HEK293 (cell line): ENCODE results near the gene PCSK6.

ENCODE experiments used
- CTCF ChIA-PET: fragments of 350-600 bp; formaldehyde crosslinking; extraction: SDS; loops from one replicate; lab custom pipeline; 2021; ENCODE audit warnings: antibody characterized with exemption; lab: Yijun Ruan, JAX
- POLR2A ChIA-PET: fragments of 300-600 bp; formaldehyde crosslinking; extraction: SDS; loops from one replicate; lab custom pipeline; 2020; ENCODE audit warnings: antibody characterized with exemption, inconsistent platforms; lab: Yijun Ruan, JAX
- H3K27ac ChIP-seq: fragments of 200-500 bp; sonication (Bioruptor generic); 2 replicates; pipeline ENCODE4 v1.5.1; 2014; ENCODE audit warnings: low read depth, low read length, control low read depth, inconsistent platforms; ENCODE audit errors: extremely low read depth
- H3K36me3 ChIP-seq, 2 experiments: fragments of 200-500 bp in 1 of 2; sonication (Bioruptor generic) in 1 of 2; 1 replicate in 1 of 2; 2 replicates in 1 of 2; pipeline ENCODE4 v1.5.1; 2014 to 2017; ENCODE audit warnings: inconsistent platforms in 2 of 2, low read length in 2 of 2; ENCODE audit not compliant: control insufficient read depth in 2 of 2, insufficient read depth in 1 of 2
- H3K4me1 ChIP-seq: fragments of 200-500 bp; sonication (Bioruptor generic); 2 replicates; pipeline ENCODE4 v1.5.1; 2014; ENCODE audit warnings: mild to moderate bottlenecking, low read length, inconsistent platforms; ENCODE audit not compliant: control insufficient read depth, insufficient read depth
- H3K4me3 ChIP-seq: 2 replicates; pipeline ENCODE4 v1.5.1; 2011; ENCODE audit warnings: low read depth, mild to moderate bottlenecking, control low read depth, low read length, moderate library complexity
- H3K9me3 ChIP-seq: fragments of 200-500 bp; sonication (Bioruptor generic); 2 replicates; pipeline ENCODE4 v1.5.1; 2014; ENCODE audit warnings: low read depth, low read length, inconsistent platforms; ENCODE audit not compliant: control insufficient read depth, insufficient read depth
- FEZF1 ChIP-seq: fragments of 450-650 bp; formaldehyde crosslinking; IDR thresholded peaks from 2 replicates; pipeline ENCODE4 v1.5.1; 2016; ENCODE audit warnings: missing biosample characterization, missing genetic modification characterization
- REPIN1 ChIP-seq: fragments of 450-650 bp; formaldehyde crosslinking; IDR thresholded peaks from 2 replicates; pipeline ENCODE4 v1.5.1; 2017; ENCODE audit warnings: missing biosample characterization, missing genetic modification characterization, low read depth
- SCRT1 ChIP-seq: fragments of 450-650 bp; formaldehyde crosslinking; IDR thresholded peaks from 2 replicates; pipeline ENCODE4 v1.5.1; 2016; ENCODE audit warnings: missing biosample characterization, missing genetic modification characterization, borderline replicate concordance
- ZNF10 ChIP-seq: fragments of 450-650 bp; formaldehyde crosslinking; IDR thresholded peaks from 2 replicates; pipeline ENCODE4 v1.5.1; 2017; ENCODE audit warnings: missing biosample characterization, missing genetic modification characterization
- ZNF133 ChIP-seq: fragments of 450-650 bp; formaldehyde crosslinking; IDR thresholded peaks from 2 replicates; pipeline ENCODE4 v1.5.1; 2016; ENCODE audit warnings: missing biosample characterization, missing genetic modification characterization
- ZNF140 ChIP-seq: fragments of 450-650 bp; formaldehyde crosslinking; IDR thresholded peaks from 2 replicates; pipeline ENCODE4 v1.5.1; 2016; ENCODE audit warnings: missing biosample characterization, missing genetic modification characterization
- ZNF211 ChIP-seq: fragments of 450-650 bp; formaldehyde crosslinking; IDR thresholded peaks from 2 replicates; pipeline ENCODE4 v1.5.1; 2016; ENCODE audit warnings: low read depth, missing biosample characterization, missing genetic modification characterization
- ZNF274 ChIP-seq, 2 experiments: fragments of 200-500 bp in 1 of 2; fragments of 450-650 bp in 1 of 2; sonication (Bioruptor generic) in 1 of 2; formaldehyde crosslinking in 1 of 2; IDR thresholded peaks; 2 replicates each; pipeline versions ENCODE4 v1.5.1 to v1.6.1; 2014 to 2016; ENCODE audit warnings: borderline replicate concordance in 1 of 2, inconsistent platforms in 1 of 2, low read length in 1 of 2, missing biosample characterization in 1 of 2, missing genetic modification characterization in 1 of 2
- ZNF302 ChIP-seq: fragments of 450-650 bp; formaldehyde crosslinking; IDR thresholded peaks from 2 replicates; pipeline ENCODE4 v1.5.1; 2016; ENCODE audit warnings: missing biosample characterization, missing genetic modification characterization, low read depth
- ZNF785 ChIP-seq: fragments of 450-650 bp; formaldehyde crosslinking; IDR thresholded peaks from 2 replicates; pipeline ENCODE4 v1.5.1; 2016; ENCODE audit warnings: missing biosample characterization, missing genetic modification characterization
- TF ChIP-seq, protein P1 (sequence below): fragments of 450-650 bp; formaldehyde crosslinking; IDR thresholded peaks from 2 replicates; pipeline ENCODE4 v1.5.1; 2016; ENCODE audit warnings: missing biosample characterization, missing genetic modification characterization
- TF ChIP-seq, protein P2 (sequence below): fragments of 450-650 bp; formaldehyde crosslinking; IDR thresholded peaks from 2 replicates; pipeline ENCODE4 v1.5.1; 2016; ENCODE audit warnings: missing biosample characterization, missing genetic modification characterization
- TF ChIP-seq, protein P3 (sequence below): fragments of 450-650 bp; formaldehyde crosslinking; IDR thresholded peaks from 2 replicates; pipeline ENCODE4 v1.5.1; 2017; ENCODE audit warnings: missing biosample characterization, missing genetic modification characterization
- TF ChIP-seq, protein P4 (sequence below): fragments of 450-650 bp; formaldehyde crosslinking; IDR thresholded peaks from 2 replicates; pipeline ENCODE4 v1.5.1; 2017; ENCODE audit warnings: missing biosample characterization, missing genetic modification characterization
- TF ChIP-seq, protein P5 (sequence below): fragments of 450-650 bp; formaldehyde crosslinking; IDR thresholded peaks from 2 replicates; pipeline ENCODE4 v1.5.1; 2017; ENCODE audit warnings: missing biosample characterization, missing genetic modification characterization
- TF ChIP-seq, protein P6 (sequence below): fragments of 450-650 bp; IDR thresholded peaks from 2 replicates; pipeline ENCODE4 v1.5.1; 2018; ENCODE audit warnings: missing biosample characterization, mild to moderate bottlenecking, missing genetic modification characterization
- TF ChIP-seq, protein P7 (sequence below): sonication (generic); formaldehyde crosslinking; IDR thresholded peaks from 2 replicates; pipeline ENCODE4 v1.8.1; 2022; ENCODE audit warnings: mild to moderate bottlenecking, moderate library complexity, missing genetic modification reagents

The PCSK6 gene

DNA sequence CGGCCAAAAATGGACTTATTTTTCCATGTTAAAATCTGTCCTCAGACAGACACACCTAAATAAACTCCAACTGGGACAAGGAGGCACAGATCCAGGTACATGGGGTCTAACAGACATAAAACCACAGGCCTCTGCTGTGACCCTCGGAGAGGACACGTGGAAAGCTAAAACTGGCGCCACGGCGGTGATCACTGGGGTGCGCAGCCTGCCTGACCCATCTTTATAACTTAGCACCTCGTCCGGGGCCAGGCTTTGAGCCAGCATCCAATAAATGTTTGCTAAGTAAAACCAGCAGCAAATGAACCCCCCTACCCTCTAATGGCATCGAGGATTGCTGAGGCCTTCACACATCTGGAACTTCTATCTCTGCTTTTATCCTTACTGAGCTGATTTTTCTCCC lies 15.3 kb downstream of the PCSK6 start (continued):
- TF ChIP-seq, protein P1, sequence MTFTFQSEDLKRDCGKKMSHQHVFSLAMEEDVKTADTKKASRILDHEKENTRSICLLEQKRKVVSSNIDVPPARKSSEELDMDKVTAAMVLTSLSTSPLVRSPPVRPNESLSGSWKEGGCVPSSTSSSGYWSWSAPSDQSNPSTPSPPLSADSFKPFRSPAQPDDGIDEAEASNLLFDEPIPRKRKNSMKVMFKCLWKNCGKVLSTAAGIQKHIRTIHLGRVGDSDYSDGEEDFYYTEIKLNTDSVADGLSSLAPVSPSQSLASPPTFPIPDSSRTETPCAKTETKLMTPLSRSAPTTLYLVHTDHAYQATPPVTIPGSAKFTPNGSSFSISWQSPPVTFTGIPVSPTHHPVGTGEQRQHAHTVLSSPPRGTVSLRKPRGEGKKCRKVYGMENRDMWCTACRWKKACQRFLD (tag by site-specific recombination), result no peak
- TF ChIP-seq REPIN1, result no peak
- TF ChIP-seq ZNF274 (IDR thresholded peaks at IDR 0.05; ENCODE audit: low read length), result no peak
- TF ChIP-seq ZNF274 (tag by site-specific recombination; IDR thresholded peaks at IDR 0.05; ENCODE audit: borderline replicate concordance), result no peak
- TF ChIP-seq ZNF10, result no peak
- TF ChIP-seq, protein P2, sequence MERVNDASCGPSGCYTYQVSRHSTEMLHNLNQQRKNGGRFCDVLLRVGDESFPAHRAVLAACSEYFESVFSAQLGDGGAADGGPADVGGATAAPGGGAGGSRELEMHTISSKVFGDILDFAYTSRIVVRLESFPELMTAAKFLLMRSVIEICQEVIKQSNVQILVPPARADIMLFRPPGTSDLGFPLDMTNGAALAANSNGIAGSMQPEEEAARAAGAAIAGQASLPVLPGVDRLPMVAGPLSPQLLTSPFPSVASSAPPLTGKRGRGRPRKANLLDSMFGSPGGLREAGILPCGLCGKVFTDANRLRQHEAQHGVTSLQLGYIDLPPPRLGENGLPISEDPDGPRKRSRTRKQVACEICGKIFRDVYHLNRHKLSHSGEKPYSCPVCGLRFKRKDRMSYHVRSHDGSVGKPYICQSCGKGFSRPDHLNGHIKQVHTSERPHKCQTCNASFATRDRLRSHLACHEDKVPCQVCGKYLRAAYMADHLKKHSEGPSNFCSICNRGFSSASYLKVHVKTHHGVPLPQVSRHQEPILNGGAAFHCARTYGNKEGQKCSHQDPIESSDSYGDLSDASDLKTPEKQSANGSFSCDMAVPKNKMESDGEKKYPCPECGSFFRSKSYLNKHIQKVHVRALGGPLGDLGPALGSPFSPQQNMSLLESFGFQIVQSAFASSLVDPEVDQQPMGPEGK (tag by site-specific recombination), result no peak

DNA sequence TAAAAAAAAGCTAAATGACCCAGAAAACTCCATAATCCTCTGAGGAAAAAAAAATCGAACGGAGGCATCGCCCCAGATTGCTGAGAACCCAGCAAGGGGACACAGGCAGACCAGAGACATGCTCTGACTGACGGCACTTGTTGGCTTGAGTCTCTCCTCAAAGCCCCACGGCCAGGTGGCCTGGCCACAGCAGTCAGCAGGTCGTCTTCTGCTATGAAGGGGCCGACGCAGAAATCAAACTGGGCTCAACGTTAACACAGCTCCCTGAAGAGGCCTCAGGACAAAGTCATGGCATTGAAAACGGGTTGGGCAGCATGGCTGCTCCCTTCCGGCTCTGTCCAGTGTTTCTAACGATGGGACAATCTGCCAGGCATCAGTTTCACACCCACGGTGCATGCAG lies 17.5 kb downstream of the PCSK6 start:
- Histone ChIP-seq H3K36me3 (no peaks in the 10 kb centered on the region; a peak in 1 of 3 replicates), H3K27ac (no peak overlapping the region), H3K4me3 (no peak overlapping the region)
- TF ChIP-seq, protein P3, sequence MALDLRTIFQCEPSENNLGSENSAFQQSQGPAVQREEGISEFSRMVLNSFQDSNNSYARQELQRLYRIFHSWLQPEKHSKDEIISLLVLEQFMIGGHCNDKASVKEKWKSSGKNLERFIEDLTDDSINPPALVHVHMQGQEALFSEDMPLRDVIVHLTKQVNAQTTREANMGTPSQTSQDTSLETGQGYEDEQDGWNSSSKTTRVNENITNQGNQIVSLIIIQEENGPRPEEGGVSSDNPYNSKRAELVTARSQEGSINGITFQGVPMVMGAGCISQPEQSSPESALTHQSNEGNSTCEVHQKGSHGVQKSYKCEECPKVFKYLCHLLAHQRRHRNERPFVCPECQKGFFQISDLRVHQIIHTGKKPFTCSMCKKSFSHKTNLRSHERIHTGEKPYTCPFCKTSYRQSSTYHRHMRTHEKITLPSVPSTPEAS (tag by site-specific recombination), result no peak
- TF ChIP-seq SCRT1, result no peak
- no peak for TF ChIP-seq ZNF785 (tag by site-specific recombination)
- no peak for TF ChIP-seq ZNF211 (tag by site-specific recombination)
- TF ChIP-seq, protein P4, sequence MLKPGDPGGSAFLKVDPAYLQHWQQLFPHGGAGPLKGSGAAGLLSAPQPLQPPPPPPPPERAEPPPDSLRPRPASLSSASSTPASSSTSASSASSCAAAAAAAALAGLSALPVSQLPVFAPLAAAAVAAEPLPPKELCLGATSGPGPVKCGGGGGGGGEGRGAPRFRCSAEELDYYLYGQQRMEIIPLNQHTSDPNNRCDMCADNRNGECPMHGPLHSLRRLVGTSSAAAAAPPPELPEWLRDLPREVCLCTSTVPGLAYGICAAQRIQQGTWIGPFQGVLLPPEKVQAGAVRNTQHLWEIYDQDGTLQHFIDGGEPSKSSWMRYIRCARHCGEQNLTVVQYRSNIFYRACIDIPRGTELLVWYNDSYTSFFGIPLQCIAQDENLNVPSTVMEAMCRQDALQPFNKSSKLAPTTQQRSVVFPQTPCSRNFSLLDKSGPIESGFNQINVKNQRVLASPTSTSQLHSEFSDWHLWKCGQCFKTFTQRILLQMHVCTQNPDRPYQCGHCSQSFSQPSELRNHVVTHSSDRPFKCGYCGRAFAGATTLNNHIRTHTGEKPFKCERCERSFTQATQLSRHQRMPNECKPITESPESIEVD (tag by site-specific recombination), result no peak
- no peak for TF ChIP-seq ZNF302 (tag by site-specific recombination)
- no peak for TF ChIP-seq ZNF140
- no peak for TF ChIP-seq REPIN1
- no peak for TF ChIP-seq FEZF1 (tag by site-specific recombination)
- TF ChIP-seq, protein P5, sequence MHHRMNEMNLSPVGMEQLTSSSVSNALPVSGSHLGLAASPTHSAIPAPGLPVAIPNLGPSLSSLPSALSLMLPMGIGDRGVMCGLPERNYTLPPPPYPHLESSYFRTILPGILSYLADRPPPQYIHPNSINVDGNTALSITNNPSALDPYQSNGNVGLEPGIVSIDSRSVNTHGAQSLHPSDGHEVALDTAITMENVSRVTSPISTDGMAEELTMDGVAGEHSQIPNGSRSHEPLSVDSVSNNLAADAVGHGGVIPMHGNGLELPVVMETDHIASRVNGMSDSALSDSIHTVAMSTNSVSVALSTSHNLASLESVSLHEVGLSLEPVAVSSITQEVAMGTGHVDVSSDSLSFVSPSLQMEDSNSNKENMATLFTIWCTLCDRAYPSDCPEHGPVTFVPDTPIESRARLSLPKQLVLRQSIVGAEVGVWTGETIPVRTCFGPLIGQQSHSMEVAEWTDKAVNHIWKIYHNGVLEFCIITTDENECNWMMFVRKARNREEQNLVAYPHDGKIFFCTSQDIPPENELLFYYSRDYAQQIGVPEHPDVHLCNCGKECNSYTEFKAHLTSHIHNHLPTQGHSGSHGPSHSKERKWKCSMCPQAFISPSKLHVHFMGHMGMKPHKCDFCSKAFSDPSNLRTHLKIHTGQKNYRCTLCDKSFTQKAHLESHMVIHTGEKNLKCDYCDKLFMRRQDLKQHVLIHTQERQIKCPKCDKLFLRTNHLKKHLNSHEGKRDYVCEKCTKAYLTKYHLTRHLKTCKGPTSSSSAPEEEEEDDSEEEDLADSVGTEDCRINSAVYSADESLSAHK (tag by site-specific recombination), result no peak
- TF ChIP-seq, protein P6, sequence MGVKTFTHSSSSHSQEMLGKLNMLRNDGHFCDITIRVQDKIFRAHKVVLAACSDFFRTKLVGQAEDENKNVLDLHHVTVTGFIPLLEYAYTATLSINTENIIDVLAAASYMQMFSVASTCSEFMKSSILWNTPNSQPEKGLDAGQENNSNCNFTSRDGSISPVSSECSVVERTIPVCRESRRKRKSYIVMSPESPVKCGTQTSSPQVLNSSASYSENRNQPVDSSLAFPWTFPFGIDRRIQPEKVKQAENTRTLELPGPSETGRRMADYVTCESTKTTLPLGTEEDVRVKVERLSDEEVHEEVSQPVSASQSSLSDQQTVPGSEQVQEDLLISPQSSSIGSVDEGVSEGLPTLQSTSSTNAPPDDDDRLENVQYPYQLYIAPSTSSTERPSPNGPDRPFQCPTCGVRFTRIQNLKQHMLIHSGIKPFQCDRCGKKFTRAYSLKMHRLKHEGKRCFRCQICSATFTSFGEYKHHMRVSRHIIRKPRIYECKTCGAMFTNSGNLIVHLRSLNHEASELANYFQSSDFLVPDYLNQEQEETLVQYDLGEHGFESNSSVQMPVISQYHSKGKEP (tag by site-specific recombination), result no peak
- TF ChIP-seq ZNF133, result no peak
- TF ChIP-seq, protein P7, sequence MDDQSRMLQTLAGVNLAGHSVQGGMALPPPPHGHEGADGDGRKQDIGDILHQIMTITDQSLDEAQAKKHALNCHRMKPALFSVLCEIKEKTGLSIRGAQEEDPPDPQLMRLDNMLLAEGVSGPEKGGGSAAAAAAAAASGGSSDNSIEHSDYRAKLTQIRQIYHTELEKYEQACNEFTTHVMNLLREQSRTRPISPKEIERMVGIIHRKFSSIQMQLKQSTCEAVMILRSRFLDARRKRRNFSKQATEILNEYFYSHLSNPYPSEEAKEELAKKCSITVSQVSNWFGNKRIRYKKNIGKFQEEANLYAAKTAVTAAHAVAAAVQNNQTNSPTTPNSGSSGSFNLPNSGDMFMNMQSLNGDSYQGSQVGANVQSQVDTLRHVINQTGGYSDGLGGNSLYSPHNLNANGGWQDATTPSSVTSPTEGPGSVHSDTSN (CRISPR knock-in tag), result no peak
- TF ChIP-seq, all 188 proteins: peak for 0
- Histone ChIP-seq H3K4me1 (0 out of 2 replicates have a peak, but pooled peaks cover 3% of the 10 kb centered on the region), H3K9me3 (no peaks in the 10 kb centered on the region)
- CTCF ChIA-PET, result interaction anchor here (0.6 to 0.7 kb wide), 2 partner anchors 10 to 30 kb away, joined by 3 read pairs; no protein-coding TSS in a partner anchor
- POLR2A ChIA-PET, result no interaction called here
